HepG2 (cell line): ENCODE results near the gene B4GALT3. TPM values are rescaled to one million over a fixed set of nuclear protein-coding genes. Genes with fewer than 3 reads are reported as not detected.

ENCODE experiments used
- ATAD3A ChIP-seq: sonication (generic); formaldehyde crosslinking; IDR thresholded peaks from 2 replicates; pipeline ENCODE4 v1.4.0; 2020; ENCODE audit warnings: missing genetic modification reagents
- ATF5 ChIP-seq: sonication (generic); formaldehyde crosslinking; IDR thresholded peaks from 2 replicates; pipeline ENCODE4 v1.4.0; 2020; ENCODE audit warnings: mild to moderate bottlenecking, low read depth, missing genetic modification reagents
- FOXM1 ChIP-seq: sonication (generic); formaldehyde crosslinking; IDR thresholded peaks from 2 replicates; pipeline ENCODE4 v1.5.0; 2020; ENCODE audit warnings: missing genetic modification reagents
- GLI4 ChIP-seq: sonication (generic); formaldehyde crosslinking; IDR thresholded peaks from 2 replicates; pipeline ENCODE4 v1.5.1; 2020; ENCODE audit warnings: missing genetic modification reagents, mild to moderate bottlenecking, moderate library complexity, borderline replicate concordance
- KIAA2018 ChIP-seq: sonication (generic); formaldehyde crosslinking; IDR thresholded peaks from 2 replicates; pipeline ENCODE4 v1.5.0; 2020; ENCODE audit warnings: mild to moderate bottlenecking, missing genetic modification reagents, borderline replicate concordance
- PPARG ChIP-seq: conservative IDR thresholded peaks from 2 replicates; pipeline ENCODE4 v1.6.1; 2016; ENCODE audit warnings: missing biosample characterization, missing genetic modification reagents
- RBM39 ChIP-seq: fragments of 200-400 bp; formaldehyde crosslinking; IDR thresholded peaks from one replicate; pipeline ENCODE4 v1.6.1; 2018; ENCODE audit warnings: antibody characterized with exemption, mild to moderate bottlenecking, low read depth, low read length; ENCODE audit not compliant: poor library complexity, severe bottlenecking
- RXRB ChIP-seq: IDR thresholded peaks from 2 replicates; pipeline ENCODE4 v1.6.1; 2016; ENCODE audit warnings: borderline replicate concordance, missing genetic modification reagents, missing compliant biosample characterization
- THRA ChIP-seq: sonication (generic); formaldehyde crosslinking; IDR thresholded peaks from 2 replicates; pipeline ENCODE4 v1.4.0; 2020; ENCODE audit warnings: missing genetic modification reagents, borderline replicate concordance
- ZNF101 ChIP-seq: sonication (generic); formaldehyde crosslinking; IDR thresholded peaks from 2 replicates; pipeline ENCODE4 v1.4.0; 2020; ENCODE audit warnings: mild to moderate bottlenecking, low read depth, missing genetic modification reagents, borderline replicate concordance
- ZNF17 ChIP-seq: sonication (generic); formaldehyde crosslinking; IDR thresholded peaks from 2 replicates; pipeline ENCODE4 v1.5.0; 2020; ENCODE audit warnings: mild to moderate bottlenecking, missing genetic modification reagents
- ZNF235 ChIP-seq: sonication (generic); formaldehyde crosslinking; IDR thresholded peaks from 2 replicates; pipeline ENCODE4 v1.8.1; 2023; ENCODE audit warnings: mild to moderate bottlenecking, missing genetic modification reagents, borderline replicate concordance
- ZNF460 ChIP-seq: sonication (generic); formaldehyde crosslinking; IDR thresholded peaks from 2 replicates; pipeline ENCODE4 v1.5.1; 2020; ENCODE audit warnings: missing genetic modification reagents, mild to moderate bottlenecking, borderline replicate concordance
- ZNF570 ChIP-seq: sonication (generic); formaldehyde crosslinking; IDR thresholded peaks from 2 replicates; pipeline ENCODE4 v1.4.0; 2020; ENCODE audit warnings: mild to moderate bottlenecking, missing genetic modification reagents, borderline replicate concordance
- ZNF614 ChIP-seq: IDR thresholded peaks from 2 replicates; pipeline ENCODE4 v1.6.1; 2018; ENCODE audit warnings: missing biosample characterization, missing genetic modification reagents, inconsistent platforms, borderline replicate concordance
- ZNF691 ChIP-seq: sonication (generic); formaldehyde crosslinking; IDR thresholded peaks from 2 replicates; pipeline ENCODE4 v1.4.0; 2020; ENCODE audit warnings: missing genetic modification reagents, low read depth, mild to moderate bottlenecking, borderline replicate concordance
- ZNF83 ChIP-seq: sonication (generic); formaldehyde crosslinking; IDR thresholded peaks from 2 replicates; pipeline ENCODE4 v1.4.0; 2020; ENCODE audit warnings: missing genetic modification reagents, mild to moderate bottlenecking, borderline replicate concordance
- ZSCAN21 ChIP-seq: sonication (generic); formaldehyde crosslinking; IDR thresholded peaks from 2 replicates; pipeline ENCODE4 v1.8.0; 2022; ENCODE audit warnings: mild to moderate bottlenecking, missing genetic modification reagents, moderate library complexity, borderline replicate concordance
- polyA plus RNA-seq, 8 experiments: library from polyadenylated mRNA; depleted of rRNA in 3 of 8; stranded (reverse) in 7 of 8; unstranded in 1 of 8; fragments of >200 nt; fragmentation: Illumina TruSeq in 4 of 8; extraction: Trizol in 4 of 8; gene quantifications; 2 replicates each; pipeline versions ENCODE4 v1.2.1 to v1.2.3, GENCODE V29; 2011 to 2016; ENCODE audit warnings: low read depth in 4 of 8, missing spikeins in 1 of 8, mixed read lengths in 1 of 8; ENCODE audit not compliant: insufficient read depth in 1 of 8
- total RNA-seq, 5 experiments: library from RNA; depleted of rRNA; stranded (reverse); fragments of >200 nt; fragmentation: Illumina TruSeq; extraction: Trizol; gene quantifications; 2 replicates each; pipeline ENCODE4 v1.2.3, GENCODE V29; 2016; ENCODE audit warnings: low read depth in 1 of 5

B4GALT3 gene
- total and polyA plus RNA-seq, 2 of the 13 experiments (the other 11 are each of a cell fraction or from before 2014, with no cell fraction given), result 35.6 to 40.4 TPM

- 0 out of 2 replicates have a peak, but pooled peaks have one; percentile 50 for TF ChIP-seq ZSCAN21 (CRISPR knock-in tag)
- no peak for TF ChIP-seq ZNF614 (CRISPR knock-in tag)
- no peak for TF ChIP-seq ZNF460
- TF ChIP-seq FOXM1 (CRISPR knock-in tag), result no peak
- TF ChIP-seq RXRB (CRISPR knock-in tag), result no peak
- no peak for TF ChIP-seq KIAA2018 (CRISPR knock-in tag)
- no peak for TF ChIP-seq ZNF101
- no peak; the same call in 1 of the 2 replicates for TF ChIP-seq ZNF691 (CRISPR knock-in tag)
- no peak for TF ChIP-seq GLI4
- no peak for TF ChIP-seq ZNF17 (CRISPR knock-in tag)
- TF ChIP-seq RBM39, result no peak
- no peak for TF ChIP-seq ATAD3A
- TF ChIP-seq ATF5, result no peak
- TF ChIP-seq ZNF83 (CRISPR knock-in tag), result no peak
- TF ChIP-seq THRA, result no peak
- TF ChIP-seq ZNF235, result 0 out of 2 replicates have a peak, but pooled peaks have one; percentile 55
- TF ChIP-seq PPARG (CRISPR knock-in tag), result no peak
- no peak for TF ChIP-seq ZNF570 (CRISPR knock-in tag)
Observed at GRCh38 chr1:161198194-161198896, 21.0 kb upstream of the B4GALT3 start (continued).
